ENCODE measurements around the gene TPM3. TPM values are rescaled to one million over a fixed set of nuclear protein-coding genes. Genes with fewer than 3 reads are reported as not detected.

Gene TPM3
- 100 to 1,000 TPM in 2 of 4 donors, 10 to 100 TPM in 2; 68.1 to 175 (median 96.6) TPM for total RNA-seq
- polyA plus RNA-seq: 100 to 1,000 TPM; 338 to 456 (median 402) TPM

DNA sequence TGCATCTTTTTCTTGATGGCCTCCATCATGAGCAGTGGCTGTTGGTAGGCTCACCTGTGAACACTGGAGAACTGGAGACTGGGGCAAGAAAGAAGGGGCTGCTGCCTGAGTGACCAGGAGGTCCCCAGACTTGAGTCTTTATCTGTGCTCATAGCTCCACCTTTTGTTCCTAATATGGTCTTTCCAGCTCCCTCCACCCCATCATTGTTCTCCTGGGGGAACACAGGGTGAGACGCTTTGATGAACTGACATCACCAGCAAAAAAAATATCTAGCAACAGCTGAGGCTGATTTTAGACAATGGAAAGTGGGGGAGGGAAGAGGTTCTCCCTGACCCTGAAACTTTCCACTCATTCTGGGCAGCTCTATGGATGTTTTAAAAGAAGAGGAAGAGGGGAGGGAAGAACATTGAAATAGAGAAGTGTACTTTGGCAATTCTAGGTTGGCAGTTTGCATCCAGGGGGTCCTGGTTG is at the start of gene TPM3:
Gene TPM3, minus strand, starts transcription at position 111 of the 472 bp plus-strand sequence. Its CDS starts 82 bp downstream, at position 29.
- Histone ChIP-seq H3K4me3 (no peak within 1 kb of the TSS), H3K9me3 (no peaks in the 10 kb centered on the region), H3K36me3 (no peaks in the 10 kb centered on the region), H3K4me1 (no peaks in the 10 kb centered on the region), H3K27me3 (no peaks in the 10 kb centered on the region), H3K27ac (no peak within 1 kb of the TSS)
- DNase-seq: no peak
- TF ChIP-seq, protein P1, sequence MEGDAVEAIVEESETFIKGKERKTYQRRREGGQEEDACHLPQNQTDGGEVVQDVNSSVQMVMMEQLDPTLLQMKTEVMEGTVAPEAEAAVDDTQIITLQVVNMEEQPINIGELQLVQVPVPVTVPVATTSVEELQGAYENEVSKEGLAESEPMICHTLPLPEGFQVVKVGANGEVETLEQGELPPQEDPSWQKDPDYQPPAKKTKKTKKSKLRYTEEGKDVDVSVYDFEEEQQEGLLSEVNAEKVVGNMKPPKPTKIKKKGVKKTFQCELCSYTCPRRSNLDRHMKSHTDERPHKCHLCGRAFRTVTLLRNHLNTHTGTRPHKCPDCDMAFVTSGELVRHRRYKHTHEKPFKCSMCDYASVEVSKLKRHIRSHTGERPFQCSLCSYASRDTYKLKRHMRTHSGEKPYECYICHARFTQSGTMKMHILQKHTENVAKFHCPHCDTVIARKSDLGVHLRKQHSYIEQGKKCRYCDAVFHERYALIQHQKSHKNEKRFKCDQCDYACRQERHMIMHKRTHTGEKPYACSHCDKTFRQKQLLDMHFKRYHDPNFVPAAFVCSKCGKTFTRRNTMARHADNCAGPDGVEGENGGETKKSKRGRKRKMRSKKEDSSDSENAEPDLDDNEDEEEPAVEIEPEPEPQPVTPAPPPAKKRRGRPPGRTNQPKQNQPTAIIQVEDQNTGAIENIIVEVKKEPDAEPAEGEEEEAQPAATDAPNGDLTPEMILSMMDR (IDR thresholded peaks at IDR 0.05): no peak
- no peak for TF ChIP-seq POLR2AphosphoS5 (IDR thresholded peaks at IDR 0.05)
- TF ChIP-seq EP300 (IDR thresholded peaks at IDR 0.05): no peak
- TF ChIP-seq POLR2A (IDR thresholded peaks at IDR 0.05): no peak
- intact Hi-C loops (cut with DNase I): no loop called here
- 14 to 38% methylated on average over 1 of the region's 1 CpG for WGBS, 2 donors

DNA sequence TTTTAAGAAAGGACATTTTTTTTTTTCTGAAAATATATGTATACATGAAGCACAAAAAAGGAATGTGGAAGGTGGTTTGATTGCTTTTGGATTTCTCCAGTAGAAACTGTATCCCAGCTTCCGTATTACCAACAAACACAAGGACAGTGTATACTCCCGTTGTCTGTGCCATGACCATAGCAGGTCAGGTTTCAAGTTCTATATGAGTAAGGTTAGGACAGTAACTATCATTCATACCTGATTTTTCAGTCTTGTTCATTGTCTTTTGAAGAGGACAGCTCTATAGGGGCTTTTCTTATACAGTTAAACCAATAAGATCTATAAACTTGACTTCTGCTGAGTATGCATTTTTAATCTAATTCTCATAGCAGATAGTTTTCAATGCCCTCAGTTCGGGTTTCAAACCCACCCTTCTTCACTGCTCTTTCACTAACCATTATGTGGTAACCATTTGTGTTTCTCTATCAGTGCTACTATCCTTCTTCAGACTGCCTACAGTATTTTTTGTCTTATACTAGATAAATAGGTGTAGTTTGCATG is 48.5 kb upstream of the TPM3 start:
- Histone ChIP-seq H3K27me3 (no peaks in the 10 kb centered on the region), H3K4me1 (no peaks in the 10 kb centered on the region), H3K4me3 (no peak overlapping the region), H3K9me3 (no peaks in the 10 kb centered on the region), H3K36me3 (peaks cover 51 to 90% (median 66%) of the 10 kb centered on the region in 4 donors), H3K27ac (no peak overlapping the region)
- TF ChIP-seq, protein P1 (IDR thresholded peaks at IDR 0.05): no peak
- no peak for TF ChIP-seq POLR2A (IDR thresholded peaks at IDR 0.05)
- no peak for TF ChIP-seq EP300 (IDR thresholded peaks at IDR 0.05)
- no peak for TF ChIP-seq POLR2AphosphoS5 (IDR thresholded peaks at IDR 0.05)
- no peak for DNase-seq
- 92 to 93% methylated on average over 3 of the region's 3 CpGs for whole genome bisulfite sequencing, 2 donors
- intact Hi-C loops (cut with DNase I): no loop called here

DNA sequence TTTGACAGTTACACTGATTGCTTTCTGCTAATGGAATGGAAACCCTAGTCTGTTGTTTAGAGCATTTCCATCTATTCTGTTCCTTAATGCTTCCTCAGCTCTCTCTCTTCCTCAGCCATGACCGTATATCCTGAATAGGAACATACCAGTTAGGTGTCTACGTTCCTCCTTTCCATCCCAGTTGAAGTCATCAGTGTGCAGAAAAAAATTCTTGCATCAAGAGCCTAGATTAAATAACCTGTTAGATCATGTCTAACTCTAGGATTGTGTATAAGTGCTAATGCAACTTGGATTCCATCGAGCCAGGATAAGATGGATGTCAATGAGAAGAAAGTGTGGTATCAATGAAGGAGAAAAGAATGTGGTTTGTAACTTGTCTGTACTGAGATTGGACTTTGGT is 47.6 kb upstream of the TPM3 start:
- Histone ChIP-seq H3K4me1 (no peaks in the 10 kb centered on the region), H3K36me3 (peaks cover 51 to 90% (median 66%) of the 10 kb centered on the region in 4 donors), H3K27ac (no peak overlapping the region), H3K27me3 (no peaks in the 10 kb centered on the region), H3K9me3 (no peaks in the 10 kb centered on the region), H3K4me3 (no peak overlapping the region)
- intact Hi-C loops (cut with DNase I): no loop called here
- DNase-seq: no peak
- TF ChIP-seq POLR2AphosphoS5 (IDR thresholded peaks at IDR 0.05): no peak
- TF ChIP-seq EP300 (IDR thresholded peaks at IDR 0.05): no peak
- TF ChIP-seq, protein P1 (IDR thresholded peaks at IDR 0.05): no peak
- TF ChIP-seq POLR2A (IDR thresholded peaks at IDR 0.05): no peak
- 90 to 96% methylated on average over 3 of the region's 3 CpGs for WGBS, 2 donors

DNA sequence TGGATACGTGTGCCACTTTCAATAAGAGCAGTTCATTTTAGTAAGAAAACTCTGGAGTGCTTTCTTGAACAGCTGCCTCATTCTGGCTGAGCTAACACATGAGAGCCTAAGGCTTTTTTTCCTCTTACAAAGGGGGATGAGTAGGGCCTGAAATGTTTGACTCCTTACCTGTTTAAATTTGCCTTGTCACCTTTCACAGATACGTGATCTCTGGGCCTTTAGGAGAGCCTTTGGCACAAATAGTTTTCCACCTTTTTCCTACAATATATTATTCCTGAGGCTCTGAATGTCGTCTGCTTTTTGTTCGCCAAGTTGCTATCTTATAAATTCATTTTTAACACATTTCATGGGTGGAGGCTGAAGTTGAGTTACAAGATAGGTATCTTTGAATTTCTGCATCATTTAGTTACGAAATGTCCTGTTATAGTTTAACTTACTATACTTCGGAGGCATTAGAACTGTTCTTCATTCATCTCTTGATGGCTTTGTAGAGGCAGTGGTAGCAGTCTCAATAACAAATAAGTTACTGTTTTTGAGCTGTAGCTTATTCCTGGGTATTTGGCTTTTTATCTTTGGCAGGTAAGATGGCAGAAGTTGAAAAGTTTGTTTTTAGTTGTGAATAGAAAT is 46.1 kb upstream of the TPM3 start:
- Histone ChIP-seq H3K4me3 (no peak overlapping the region), H3K27me3 (no peaks in the 10 kb centered on the region), H3K9me3 (no peaks in the 10 kb centered on the region), H3K36me3 (peaks cover 38 to 90% (median 64%) of the 10 kb centered on the region in 4 donors), H3K27ac (no peak overlapping the region), H3K4me1 (no peaks in the 10 kb centered on the region)
- WGBS, 2 donors: 92 to 93% methylated on average over 6 of the region's 6 CpGs
- TF ChIP-seq POLR2AphosphoS5 (IDR thresholded peaks at IDR 0.05) (no peak), POLR2A (IDR thresholded peaks at IDR 0.05) (no peak), EP300 (IDR thresholded peaks at IDR 0.05) (no peak)
- TF ChIP-seq, protein P1 (IDR thresholded peaks at IDR 0.05): no peak
- intact Hi-C loops (cut with DNase I): no loop called here
- DNase-seq: no peak

All from sigmoid colon (tissue), 7 donors.